AG08395 (cell line): ENCODE measurements around the gene B4GALT6.

ENCODE experiments used
- DNase-seq: peaks from one replicate; pipeline ENCODE4 v3.0.0; 2012; ENCODE audit warnings: mixed read lengths, low spot score

The B4GALT6 gene

GRCh38 chr18:31688606-31689005 is 4.2 kb upstream of the B4GALT6 start:
- DNase-seq: no peak

- no peak for DNase-seq
These were observed 2.9 kb upstream of the B4GALT6 start for GRCh38 chr18:31686986-31687928.

GRCh38 chr18:31686572-31686971 is 2.2 kb upstream of the B4GALT6 start:
- DNase-seq: no peak

- peak; percentile 61 for DNase-seq
These were observed 1.0 kb upstream of the B4GALT6 start for GRCh38 chr18:31685097-31686082.

GRCh38 chr18:31683968-31684278 is 458 bp downstream of the B4GALT6 start:
- DNase-seq: no peak

GRCh38 chr18:31683106-31683505 is 1.3 kb downstream of the B4GALT6 start:
- no peak for DNase-seq

GRCh38 chr18:31680831-31681568 is 3.4 kb downstream of the B4GALT6 start:
- DNase-seq: no peak

- no peak for DNase-seq
These were observed 4.0 kb downstream of the B4GALT6 start for GRCh38 chr18:31680433-31680811.

GRCh38 chr18:31679791-31680432 is 4.5 kb downstream of the B4GALT6 start:
- DNase-seq: no peak

GRCh38 chr18:31679133-31679742 is 5.1 kb downstream of the B4GALT6 start:
- peak; percentile 29 for DNase-seq

- DNase-seq: no peak
These were observed 6.0 kb downstream of the B4GALT6 start for GRCh38 chr18:31678425-31678824.

- DNase-seq: no peak
These were observed 6.8 kb downstream of the B4GALT6 start for GRCh38 chr18:31677592-31677991.

GRCh38 chr18:31675404-31675803 is 9.0 kb downstream of the B4GALT6 start:
- DNase-seq: no peak

- DNase-seq: no peak
These were observed 11.7 kb downstream of the B4GALT6 start for GRCh38 chr18:31672628-31673135.

GRCh38 chr18:31671951-31672350 is 12.4 kb downstream of the B4GALT6 start:
- no peak for DNase-seq

- no peak for DNase-seq
These were observed 14.8 kb downstream of the B4GALT6 start for GRCh38 chr18:31669541-31669940.

GRCh38 chr18:31667185-31667584 is 17.2 kb downstream of the B4GALT6 start:
- no peak for DNase-seq

- no peak for DNase-seq
These were observed 18.3 kb downstream of the B4GALT6 start for GRCh38 chr18:31666055-31666454.

- no peak for DNase-seq
These were observed 20.3 kb downstream of the B4GALT6 start for GRCh38 chr18:31664101-31664500.

GRCh38 chr18:31661965-31662364 is 22.4 kb downstream of the B4GALT6 start:
- DNase-seq: no peak

- no peak for DNase-seq
These were observed 23.6 kb downstream of the B4GALT6 start for GRCh38 chr18:31660763-31661162.
